ENCODE measurements around the gene NBPF1. TPM values are rescaled to one million over a fixed set of nuclear protein-coding genes. Genes with fewer than 3 reads are reported as not detected.
A peak's percentile ranks its signal among the peaks of the same experiment; 100 is the strongest.
"Not testable (repeated sequence)": the region's sequence is repeated elsewhere in the genome, so short reads cannot be mapped to it uniquely, and the experiment has no call there.

NBPF1 gene
- total and polyA plus RNA-seq, 2 experiments from 2014 or later, result 18.6 to 21.2 TPM

- no peaks in the 10 kb centered on the region for H3K9me3 ChIP-seq (ENCODE audit: low read depth)
- peak overlapping the region; percentile 88 for H3K4me2 ChIP-seq (ENCODE audit: unreplicated experiment)
- peak overlapping the region; percentile 94 for H2AFZ ChIP-seq
- H3K36me3 ChIP-seq (ENCODE audit: low read depth), result no peaks in the 10 kb centered on the region
- 2 to 3% methylated on average over 28 to 31 of the region's 31 CpGs for WGBS, 2 experiments (ENCODE audit: low coverage in 1 of 2, low lambda C conversion rate in 2 of 2, missing lambda C conversion rate in 2 of 2)
- peak; percentile 98 for DNase-seq
- peak overlapping the region; percentile 71 for H3K9ac ChIP-seq
- peaks cover 40% of the 10 kb centered on the region for H3K79me2 ChIP-seq (ENCODE audit: insufficient read depth)
- no peaks in the 10 kb centered on the region for H3K9me2 ChIP-seq (ENCODE audit: insufficient read depth)
- H3F3A ChIP-seq (ENCODE audit: insufficient read depth), result peaks cover 14% of the 10 kb centered on the region
- H3K4me3 ChIP-seq, result peak overlapping the region; percentile 79
- H3K27me3 ChIP-seq (replicated peaks; ENCODE audit: insufficient read depth), result no peaks in the 10 kb centered on the region
- peaks cover 14% of the 10 kb centered on the region for H3K4me1 ChIP-seq (ENCODE audit: insufficient read depth)
- no peak for TF ChIP-seq EZH2 (IDR thresholded peaks at IDR 0.05; ENCODE audit: insufficient read depth, poor library complexity, severe bottlenecking)
- TF ChIP-seq EZH2phosphoT487 (IDR thresholded peaks at IDR 0.05; ENCODE audit: insufficient read depth, low read depth), result no peak
- in situ Hi-C loops (cut with MboI), result no loop called here
- H4K20me1 ChIP-seq (ENCODE audit: insufficient read depth), result no peaks in the 10 kb centered on the region
- H3K27ac ChIP-seq, result peak overlapping the region; percentile 40
These were observed 812 bp downstream of the NBPF1 start for GRCh38 chr1:16612332-16613172.

- H3K4me3 ChIP-seq, result peak overlapping the region; percentile 79
- 55 to 58% methylated on average over 8 of the region's 8 CpGs for WGBS, 2 experiments (ENCODE audit: low coverage in 1 of 2, low lambda C conversion rate in 2 of 2, missing lambda C conversion rate in 2 of 2)
- H3K9ac ChIP-seq, result peak overlapping the region; percentile 71
- H3K36me3 ChIP-seq (ENCODE audit: low read depth); DNase-seq; in situ Hi-C loops (cut with MboI); H3K9me3 ChIP-seq (ENCODE audit: low read depth); H3K9me2 ChIP-seq (ENCODE audit: insufficient read depth); H4K20me1 ChIP-seq (ENCODE audit: insufficient read depth); H3K27me3 ChIP-seq (replicated peaks; ENCODE audit: insufficient read depth): not testable (repeated sequence)
- H3K4me2 ChIP-seq (ENCODE audit: unreplicated experiment), result peak overlapping the region; percentile 88
- H3K4me1 ChIP-seq (ENCODE audit: insufficient read depth), result peaks cover 14% of the 10 kb centered on the region
- peak overlapping the region; percentile 40 for H3K27ac ChIP-seq
- peaks cover 40% of the 10 kb centered on the region for H3K79me2 ChIP-seq (ENCODE audit: insufficient read depth)
- peak overlapping the region; percentile 94 for H2AFZ ChIP-seq
- peaks cover 14% of the 10 kb centered on the region for H3F3A ChIP-seq (ENCODE audit: insufficient read depth)
These were observed 1.4 kb downstream of the NBPF1 start for GRCh38 chr1:16611981-16612331.

DNA sequence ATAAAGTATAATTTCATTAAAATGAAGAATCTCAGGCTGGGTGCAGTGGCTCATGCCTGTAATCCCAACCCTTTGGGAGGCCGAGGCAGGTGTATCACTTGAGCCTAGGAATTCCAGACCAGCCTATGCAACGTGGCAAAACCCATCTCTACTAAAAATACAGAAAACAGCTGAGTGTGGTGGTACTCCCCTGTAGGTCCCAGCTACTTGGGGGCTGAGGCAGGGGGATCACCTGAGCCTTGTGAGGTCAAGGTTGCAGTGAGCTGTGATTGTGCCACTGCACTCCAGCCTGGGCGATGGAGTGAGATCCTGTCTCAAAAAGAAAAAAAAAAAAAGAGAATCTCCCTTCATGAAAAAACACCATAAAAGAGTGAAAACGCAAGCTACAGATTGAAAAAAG is 2.2 kb downstream of the NBPF1 start:
- DNase-seq; H3K4me2 ChIP-seq (ENCODE audit: unreplicated experiment); H2AFZ ChIP-seq; H3K9ac ChIP-seq; H3K27ac ChIP-seq; H3K9me3 ChIP-seq (ENCODE audit: low read depth); H3K27me3 ChIP-seq (replicated peaks; ENCODE audit: insufficient read depth); H4K20me1 ChIP-seq (ENCODE audit: insufficient read depth); in situ Hi-C loops (cut with MboI); H3K4me3 ChIP-seq; H3K9me2 ChIP-seq (ENCODE audit: insufficient read depth): not testable (repeated sequence)
- WGBS, 2 experiments (ENCODE audit: low coverage in 1 of 2, low lambda C conversion rate in 2 of 2, missing lambda C conversion rate in 2 of 2), result 81 to 83% methylated on average over 4 of the region's 4 CpGs
- Histone ChIP-seq H3K79me2 (ENCODE audit: insufficient read depth) (peaks cover 40% of the 10 kb centered on the region), H3K36me3 (ENCODE audit: low read depth) (peaks cover 10% of the 10 kb centered on the region), H3F3A (ENCODE audit: insufficient read depth) (peaks cover 14% of the 10 kb centered on the region), H3K4me1 (ENCODE audit: insufficient read depth) (peaks cover 14% of the 10 kb centered on the region)

GRCh38 chr1:16610553-16610952 is 2.8 kb downstream of the NBPF1 start:
- H3K9me3 ChIP-seq (ENCODE audit: low read depth); H2AFZ ChIP-seq; H3K4me2 ChIP-seq (ENCODE audit: unreplicated experiment); H3K9ac ChIP-seq; H3K27me3 ChIP-seq (replicated peaks; ENCODE audit: insufficient read depth); DNase-seq; H3K27ac ChIP-seq; H3K4me3 ChIP-seq; H3K9me2 ChIP-seq (ENCODE audit: insufficient read depth); in situ Hi-C loops (cut with MboI); H4K20me1 ChIP-seq (ENCODE audit: insufficient read depth): not testable (repeated sequence)
- WGBS, 2 experiments (ENCODE audit: low coverage in 1 of 2, low lambda C conversion rate in 2 of 2, missing lambda C conversion rate in 2 of 2), result 93 to 94% methylated on average over 5 of the region's 5 CpGs
- Histone ChIP-seq H3K4me1 (ENCODE audit: insufficient read depth) (peaks cover 14% of the 10 kb centered on the region), H3F3A (ENCODE audit: insufficient read depth) (peaks cover 14% of the 10 kb centered on the region), H3K36me3 (ENCODE audit: low read depth) (peaks cover 10% of the 10 kb centered on the region), H3K79me2 (ENCODE audit: insufficient read depth) (peaks cover 40% of the 10 kb centered on the region)

GRCh38 chr1:16609761-16610160 is 3.6 kb downstream of the NBPF1 start:
- not testable (repeated sequence) for H3K4me3 ChIP-seq; H3K9me3 ChIP-seq (ENCODE audit: low read depth); H4K20me1 ChIP-seq (ENCODE audit: insufficient read depth); H3K27ac ChIP-seq; H3K9ac ChIP-seq; H3K4me2 ChIP-seq (ENCODE audit: unreplicated experiment); H2AFZ ChIP-seq; H3K27me3 ChIP-seq (replicated peaks; ENCODE audit: insufficient read depth); H3K9me2 ChIP-seq (ENCODE audit: insufficient read depth); DNase-seq
- Histone ChIP-seq H3K4me1 (ENCODE audit: insufficient read depth) (peaks cover 14% of the 10 kb centered on the region), H3K36me3 (ENCODE audit: low read depth) (peaks cover 10% of the 10 kb centered on the region), H3F3A (ENCODE audit: insufficient read depth) (peaks cover 14% of the 10 kb centered on the region), H3K79me2 (ENCODE audit: insufficient read depth) (peaks cover 40% of the 10 kb centered on the region)
- WGBS, 2 experiments (ENCODE audit: low coverage in 1 of 2, low lambda C conversion rate in 2 of 2, missing lambda C conversion rate in 2 of 2), result 81 to 84% methylated on average over 4 of the region's 4 CpGs
- in situ Hi-C loops (cut with MboI), result loop anchor here (10.0 kb wide), 1 partner anchor 335 kb away; no protein-coding TSS in a partner anchor
